Measurements from ENCODE around the gene AGRN.
"Not testable (repeated sequence)": the region's sequence is repeated elsewhere in the genome, so short reads cannot be mapped to it uniquely, and the experiment has no call there.

AGRN gene

GRCh38 chr1:1098681-1099421 is 78.9 kb downstream of the AGRN start:
- DNase-seq, result no peak

- DNase-seq, result no peak
These were observed 79.7 kb downstream of the AGRN start for GRCh38 chr1:1099506-1100183.

DNA sequence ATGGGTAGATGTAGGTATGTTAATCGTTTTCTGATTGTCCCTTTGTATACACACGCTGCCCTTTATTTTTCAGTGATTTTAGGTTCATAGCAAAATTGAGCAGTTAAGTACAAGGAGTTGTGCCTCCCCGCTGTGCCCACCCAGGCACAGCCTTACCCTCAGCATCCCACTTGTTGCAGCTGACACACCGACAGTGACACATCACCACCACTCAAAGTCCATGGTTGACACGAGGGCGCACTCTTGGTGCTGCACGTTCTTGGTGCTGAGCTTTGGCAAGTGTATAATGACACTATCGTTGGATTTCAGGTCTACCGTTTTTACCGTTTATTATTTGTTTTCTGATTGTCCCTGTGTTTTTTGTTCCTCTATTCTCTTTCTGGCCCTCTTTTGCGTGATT is 80.4 kb downstream of the AGRN start:
- DNase-seq, result no peak

- DNase-seq, result no peak
These were observed 81.6 kb downstream of the AGRN start for GRCh38 chr1:1101503-1101902.

DNA sequence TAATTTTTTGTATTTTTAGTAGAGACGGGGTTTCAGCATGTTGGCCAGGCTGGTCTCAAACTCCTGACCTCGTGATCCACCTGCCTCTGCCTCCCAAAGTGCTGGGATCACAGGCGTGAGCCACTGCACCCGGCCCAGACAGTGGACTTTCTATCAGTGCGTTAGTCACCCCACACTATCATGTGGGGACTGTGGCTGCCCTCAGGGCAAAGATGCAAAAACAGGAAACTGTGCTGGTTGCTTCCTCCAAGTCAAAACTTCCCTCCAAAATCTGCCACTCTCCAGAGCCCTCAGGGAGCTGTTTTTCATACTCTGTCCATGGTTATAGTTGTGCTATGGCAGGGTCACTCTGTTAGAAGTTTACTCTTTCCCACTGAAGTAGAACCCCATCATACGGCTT is 84.2 kb downstream of the AGRN start:
- DNase-seq, result not testable (repeated sequence)

Data from eye (tissue), 1 donor.